ENCODE measurements around the gene TMEM229B. TPM values are rescaled to one million over a fixed set of nuclear protein-coding genes. Genes with fewer than 3 reads are reported as not detected.

TMEM229B gene
- total RNA-seq, 1 experiment from 2014 or later, result 59.2 TPM

GRCh38 chr14:67495827-67496226 is 7.3 kb upstream of the TMEM229B start:
- DNase-seq (ENCODE audit: low read depth, low spot score), result no peak
- in situ Hi-C loops (cut with HindIII; ENCODE audit: low pct_unique_long_range_greater_than_20kb, low sequenced_read_pairs), result no loop called here

- in situ Hi-C loops (cut with HindIII; ENCODE audit: low pct_unique_long_range_greater_than_20kb, low sequenced_read_pairs), result no loop called here
- DNase-seq (ENCODE audit: low read depth, low spot score), result no peak
These were observed 4.7 kb upstream of the TMEM229B start for GRCh38 chr14:67493092-67493717.

- DNase-seq (ENCODE audit: low read depth, low spot score), result no peak
- in situ Hi-C loops (cut with HindIII; ENCODE audit: low pct_unique_long_range_greater_than_20kb, low sequenced_read_pairs), result no loop called here
These were observed 4.0 kb upstream of the TMEM229B start for GRCh38 chr14:67492538-67492937.

GRCh38 chr14:67491741-67492507 is 3.4 kb upstream of the TMEM229B start:
- DNase-seq (ENCODE audit: low read depth, low spot score), result no peak
- in situ Hi-C loops (cut with HindIII; ENCODE audit: low pct_unique_long_range_greater_than_20kb, low sequenced_read_pairs), result no loop called here

GRCh38 chr14:67491285-67491684 is 2.8 kb upstream of the TMEM229B start:
- no peak for DNase-seq (ENCODE audit: low read depth, low spot score)
- in situ Hi-C loops (cut with HindIII; ENCODE audit: low pct_unique_long_range_greater_than_20kb, low sequenced_read_pairs), result no loop called here

- DNase-seq (ENCODE audit: low read depth, low spot score), result no peak
- in situ Hi-C loops (cut with HindIII; ENCODE audit: low pct_unique_long_range_greater_than_20kb, low sequenced_read_pairs), result no loop called here
These were observed 1.7 kb upstream of the TMEM229B start for GRCh38 chr14:67490196-67490595.

GRCh38 chr14:67487332-67487731 is 1.2 kb downstream of the TMEM229B start:
- no peak for DNase-seq (ENCODE audit: low read depth, low spot score)
- in situ Hi-C loops (cut with HindIII; ENCODE audit: low pct_unique_long_range_greater_than_20kb, low sequenced_read_pairs), result no loop called here

- DNase-seq (ENCODE audit: low read depth, low spot score), result no peak
- in situ Hi-C loops (cut with HindIII; ENCODE audit: low pct_unique_long_range_greater_than_20kb, low sequenced_read_pairs), result no loop called here
These were observed 1.6 kb downstream of the TMEM229B start for GRCh38 chr14:67486890-67487289.

- DNase-seq (ENCODE audit: low read depth, low spot score), result no peak
- in situ Hi-C loops (cut with HindIII; ENCODE audit: low pct_unique_long_range_greater_than_20kb, low sequenced_read_pairs), result no loop called here
These were observed 2.9 kb downstream of the TMEM229B start for GRCh38 chr14:67485501-67486095.

GRCh38 chr14:67483579-67484285 is 4.8 kb downstream of the TMEM229B start:
- DNase-seq (ENCODE audit: low read depth, low spot score), result no peak

GRCh38 chr14:67482231-67483164 is 6.0 kb downstream of the TMEM229B start:
- no peak for DNase-seq (ENCODE audit: low read depth, low spot score)
- in situ Hi-C loops (cut with HindIII; ENCODE audit: low pct_unique_long_range_greater_than_20kb, low sequenced_read_pairs), result no loop called here

More at GRCh38 chr14:67483579-67484285, 4.8 kb downstream of the TMEM229B start:
- in situ Hi-C loops (cut with HindIII; ENCODE audit: low pct_unique_long_range_greater_than_20kb, low sequenced_read_pairs), result no loop called here

GRCh38 chr14:67480011-67480410 is 8.5 kb downstream of the TMEM229B start:
- in situ Hi-C loops (cut with HindIII; ENCODE audit: low pct_unique_long_range_greater_than_20kb, low sequenced_read_pairs), result no loop called here
- DNase-seq (ENCODE audit: low read depth, low spot score), result no peak

GRCh38 chr14:67478800-67479084 is 9.8 kb downstream of the TMEM229B start:
- in situ Hi-C loops (cut with HindIII; ENCODE audit: low pct_unique_long_range_greater_than_20kb, low sequenced_read_pairs), result no loop called here
- no peak for DNase-seq (ENCODE audit: low read depth, low spot score)

GRCh38 chr14:67477926-67478799 is 10.4 kb downstream of the TMEM229B start:
- DNase-seq (ENCODE audit: low read depth, low spot score), result no peak
- in situ Hi-C loops (cut with HindIII; ENCODE audit: low pct_unique_long_range_greater_than_20kb, low sequenced_read_pairs), result no loop called here

- no peak for DNase-seq (ENCODE audit: low read depth, low spot score)
- in situ Hi-C loops (cut with HindIII; ENCODE audit: low pct_unique_long_range_greater_than_20kb, low sequenced_read_pairs), result no loop called here
These were observed 14.2 kb downstream of the TMEM229B start for GRCh38 chr14:67474366-67474765.

- in situ Hi-C loops (cut with HindIII; ENCODE audit: low pct_unique_long_range_greater_than_20kb, low sequenced_read_pairs), result no loop called here
- DNase-seq (ENCODE audit: low read depth, low spot score), result no peak
These were observed 15.0 kb downstream of the TMEM229B start for GRCh38 chr14:67473290-67474082.

Measured in SK-MEL-5 (cell line).